ENCODE data around the gene TBC1D9. TPM values are rescaled to one million over a fixed set of nuclear protein-coding genes. Genes with fewer than 3 reads are reported as not detected.

The TBC1D9 gene
- total and polyA plus RNA-seq, 2 of the 13 experiments (the other 11 are each of a cell fraction or from before 2014, with no cell fraction given) = 11.9 to 12.2 TPM

DNA sequence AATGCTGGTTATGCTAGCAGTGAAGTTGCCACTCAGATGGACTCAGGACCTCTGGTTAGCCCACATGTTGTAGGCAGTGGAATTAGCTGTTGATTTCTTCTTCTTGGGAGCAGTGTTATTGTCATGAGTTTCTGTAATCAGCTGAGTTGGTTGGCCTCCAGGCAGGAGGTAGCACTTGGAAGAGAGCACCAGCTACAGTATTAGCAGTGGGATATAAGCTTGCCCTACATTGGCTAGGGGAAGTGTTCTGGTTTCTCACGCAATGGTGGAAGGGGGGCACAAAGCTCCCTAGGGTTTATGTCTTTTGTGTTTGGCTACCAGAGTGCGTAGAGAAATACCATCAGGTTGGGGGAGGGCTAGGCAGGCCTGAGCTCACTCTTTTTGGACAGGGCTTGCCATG, 153.5 kb downstream of the TBC1D9 start:
- in situ Hi-C loops (cut with HindIII; ENCODE audit: extremely low pct_ligation_motif_present, low pct_unique_long_range_greater_than_20kb) = loop anchor here (10.0 kb wide), 1 partner anchor 252 kb away; no protein-coding TSS in a partner anchor
- Histone ChIP-seq H3K36me3 (replicated peaks in 1 of 2; ENCODE audit: control insufficient read depth in 1 of 2, insufficient read depth in 2 of 2, low read length in 2 of 2) (no peaks in the 10 kb centered on the region), H2AFZ (ENCODE audit: low read length) (no peak overlapping the region), H3K4me3 (replicated peaks in 1 of 3; ENCODE audit: insufficient read depth in 1 of 3, low read depth in 2 of 3, low read length in 3 of 3) (no peak overlapping the region), H3K79me2 (ENCODE audit: insufficient read depth, low read length) (no peaks in the 10 kb centered on the region), H3K4me2 (ENCODE audit: low read depth, low read length) (no peak overlapping the region), H3K9ac (ENCODE audit: insufficient read depth, low read depth, low read length) (no peak overlapping the region), H3K27ac (ENCODE audit: extremely low read length, insufficient read depth, low read length) (no peak overlapping the region), H3K4me1 (ENCODE audit: insufficient read depth, low read length) (peaks cover 1% of the 10 kb centered on the region; the same call in 1 of the 2 replicates), H3K27me3 (ENCODE audit: control insufficient read depth in 1 of 2, insufficient read depth in 2 of 2, low read length in 2 of 2) (peaks cover 0 to 7% of the 10 kb centered on the region in 2 experiments; a peak in 3 of 5 replicates), H3K9me3 (ENCODE audit: low read length) (no peaks in the 10 kb centered on the region), H4K20me1 (ENCODE audit: insufficient read depth, low read length) (no peaks in the 10 kb centered on the region)
- FAIRE-seq (no peak), DNase-seq (ENCODE audit: low spot score) (no peak), ATAC-seq (no peak)
- no TSS peak for BruUV-seq (replicated peaks)
- POLR2A ChIA-PET = no interaction called here
- CTCF ChIA-PET (ENCODE audit: low intra/inter-chr PET ratio, low total read pairs) = no interaction called here
- 78% methylated on average over 2 of the region's 2 CpGs for WGBS (ENCODE audit: low lambda C conversion rate)
- intact Hi-C loops (cut with micrococcal nuclease; ENCODE audit: unreplicated experiment) = no loop called here
- no peak for TF ChIP-seq JUNB (CRISPR knock-in tag; IDR thresholded peaks at IDR 0.05; ENCODE audit: borderline replicate concordance)
- TF ChIP-seq SALL1 (CRISPR knock-in tag; IDR thresholded peaks at IDR 0.05) = no peak
- no peak for TF ChIP-seq SP2 (CRISPR knock-in tag; IDR thresholded peaks at IDR 0.05)
- no peak for TF ChIP-seq NBN (conservative IDR thresholded peaks at IDR 0.05)
- TF ChIP-seq ELF4 (CRISPR knock-in tag; IDR thresholded peaks at IDR 0.05; ENCODE audit: borderline replicate concordance) = no peak
- TF ChIP-seq, protein P1, sequence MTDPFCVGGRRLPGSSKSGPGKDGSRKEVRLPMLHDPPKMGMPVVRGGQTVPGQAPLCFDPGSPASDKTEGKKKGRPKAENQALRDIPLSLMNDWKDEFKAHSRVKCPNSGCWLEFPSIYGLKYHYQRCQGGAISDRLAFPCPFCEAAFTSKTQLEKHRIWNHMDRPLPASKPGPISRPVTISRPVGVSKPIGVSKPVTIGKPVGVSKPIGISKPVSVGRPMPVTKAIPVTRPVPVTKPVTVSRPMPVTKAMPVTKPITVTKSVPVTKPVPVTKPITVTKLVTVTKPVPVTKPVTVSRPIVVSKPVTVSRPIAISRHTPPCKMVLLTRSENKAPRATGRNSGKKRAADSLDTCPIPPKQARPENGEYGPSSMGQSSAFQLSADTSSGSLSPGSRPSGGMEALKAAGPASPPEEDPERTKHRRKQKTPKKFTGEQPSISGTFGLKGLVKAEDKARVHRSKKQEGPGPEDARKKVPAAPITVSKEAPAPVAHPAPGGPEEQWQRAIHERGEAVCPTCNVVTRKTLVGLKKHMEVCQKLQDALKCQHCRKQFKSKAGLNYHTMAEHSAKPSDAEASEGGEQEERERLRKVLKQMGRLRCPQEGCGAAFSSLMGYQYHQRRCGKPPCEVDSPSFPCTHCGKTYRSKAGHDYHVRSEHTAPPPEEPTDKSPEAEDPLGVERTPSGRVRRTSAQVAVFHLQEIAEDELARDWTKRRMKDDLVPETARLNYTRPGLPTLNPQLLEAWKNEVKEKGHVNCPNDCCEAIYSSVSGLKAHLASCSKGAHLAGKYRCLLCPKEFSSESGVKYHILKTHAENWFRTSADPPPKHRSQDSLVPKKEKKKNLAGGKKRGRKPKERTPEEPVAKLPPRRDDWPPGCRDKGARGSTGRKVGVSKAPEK (CRISPR knock-in tag; IDR thresholded peaks at IDR 0.05; ENCODE audit: borderline replicate concordance) = no peak
- no peak for TF ChIP-seq ZNF563 (CRISPR knock-in tag; IDR thresholded peaks at IDR 0.05)
- TF ChIP-seq KLF6 (CRISPR knock-in tag; IDR thresholded peaks at IDR 0.05) = no peak
- TF ChIP-seq ERF (CRISPR knock-in tag; IDR thresholded peaks at IDR 0.05) = no peak
- no peak for TF ChIP-seq GATAD2A (CRISPR knock-in tag; IDR thresholded peaks at IDR 0.05)
- no peak for TF ChIP-seq HDAC1 (CRISPR knock-in tag; IDR thresholded peaks at IDR 0.05)
- TF ChIP-seq SSRP1 (CRISPR knock-in tag; IDR thresholded peaks at IDR 0.05) = no peak
- no peak for TF ChIP-seq HIVEP1 (CRISPR knock-in tag; IDR thresholded peaks at IDR 0.05)
- TF ChIP-seq, protein P2, sequence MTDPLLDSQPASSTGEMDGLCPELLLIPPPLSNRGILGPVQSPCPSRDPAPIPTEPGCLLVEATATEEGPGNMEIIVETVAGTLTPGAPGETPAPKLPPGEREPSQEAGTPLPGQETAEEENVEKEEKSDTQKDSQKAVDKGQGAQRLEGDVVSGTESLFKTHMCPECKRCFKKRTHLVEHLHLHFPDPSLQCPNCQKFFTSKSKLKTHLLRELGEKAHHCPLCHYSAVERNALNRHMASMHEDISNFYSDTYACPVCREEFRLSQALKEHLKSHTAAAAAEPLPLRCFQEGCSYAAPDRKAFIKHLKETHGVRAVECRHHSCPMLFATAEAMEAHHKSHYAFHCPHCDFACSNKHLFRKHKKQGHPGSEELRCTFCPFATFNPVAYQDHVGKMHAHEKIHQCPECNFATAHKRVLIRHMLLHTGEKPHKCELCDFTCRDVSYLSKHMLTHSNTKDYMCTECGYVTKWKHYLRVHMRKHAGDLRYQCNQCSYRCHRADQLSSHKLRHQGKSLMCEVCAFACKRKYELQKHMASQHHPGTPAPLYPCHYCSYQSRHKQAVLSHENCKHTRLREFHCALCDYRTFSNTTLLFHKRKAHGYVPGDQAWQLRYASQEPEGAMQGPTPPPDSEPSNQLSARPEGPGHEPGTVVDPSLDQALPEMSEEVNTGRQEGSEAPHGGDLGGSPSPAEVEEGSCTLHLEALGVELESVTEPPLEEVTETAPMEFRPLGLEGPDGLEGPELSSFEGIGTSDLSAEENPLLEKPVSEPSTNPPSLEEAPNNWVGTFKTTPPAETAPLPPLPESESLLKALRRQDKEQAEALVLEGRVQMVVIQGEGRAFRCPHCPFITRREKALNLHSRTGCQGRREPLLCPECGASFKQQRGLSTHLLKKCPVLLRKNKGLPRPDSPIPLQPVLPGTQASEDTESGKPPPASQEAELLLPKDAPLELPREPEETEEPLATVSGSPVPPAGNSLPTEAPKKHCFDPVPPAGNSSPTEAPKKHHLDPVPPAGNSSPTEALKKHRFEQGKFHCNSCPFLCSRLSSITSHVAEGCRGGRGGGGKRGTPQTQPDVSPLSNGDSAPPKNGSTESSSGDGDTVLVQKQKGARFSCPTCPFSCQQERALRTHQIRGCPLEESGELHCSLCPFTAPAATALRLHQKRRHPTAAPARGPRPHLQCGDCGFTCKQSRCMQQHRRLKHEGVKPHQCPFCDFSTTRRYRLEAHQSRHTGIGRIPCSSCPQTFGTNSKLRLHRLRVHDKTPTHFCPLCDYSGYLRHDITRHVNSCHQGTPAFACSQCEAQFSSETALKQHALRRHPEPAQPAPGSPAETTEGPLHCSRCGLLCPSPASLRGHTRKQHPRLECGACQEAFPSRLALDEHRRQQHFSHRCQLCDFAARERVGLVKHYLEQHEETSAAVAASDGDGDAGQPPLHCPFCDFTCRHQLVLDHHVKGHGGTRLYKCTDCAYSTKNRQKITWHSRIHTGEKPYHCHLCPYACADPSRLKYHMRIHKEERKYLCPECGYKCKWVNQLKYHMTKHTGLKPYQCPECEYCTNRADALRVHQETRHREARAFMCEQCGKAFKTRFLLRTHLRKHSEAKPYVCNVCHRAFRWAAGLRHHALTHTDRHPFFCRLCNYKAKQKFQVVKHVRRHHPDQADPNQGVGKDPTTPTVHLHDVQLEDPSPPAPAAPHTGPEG (CRISPR knock-in tag; IDR thresholded peaks at IDR 0.05) = no peak
- TF ChIP-seq ZNF75D (CRISPR knock-in tag; IDR thresholded peaks at IDR 0.05; ENCODE audit: borderline replicate concordance) = no peak
- TF ChIP-seq, protein P3, sequence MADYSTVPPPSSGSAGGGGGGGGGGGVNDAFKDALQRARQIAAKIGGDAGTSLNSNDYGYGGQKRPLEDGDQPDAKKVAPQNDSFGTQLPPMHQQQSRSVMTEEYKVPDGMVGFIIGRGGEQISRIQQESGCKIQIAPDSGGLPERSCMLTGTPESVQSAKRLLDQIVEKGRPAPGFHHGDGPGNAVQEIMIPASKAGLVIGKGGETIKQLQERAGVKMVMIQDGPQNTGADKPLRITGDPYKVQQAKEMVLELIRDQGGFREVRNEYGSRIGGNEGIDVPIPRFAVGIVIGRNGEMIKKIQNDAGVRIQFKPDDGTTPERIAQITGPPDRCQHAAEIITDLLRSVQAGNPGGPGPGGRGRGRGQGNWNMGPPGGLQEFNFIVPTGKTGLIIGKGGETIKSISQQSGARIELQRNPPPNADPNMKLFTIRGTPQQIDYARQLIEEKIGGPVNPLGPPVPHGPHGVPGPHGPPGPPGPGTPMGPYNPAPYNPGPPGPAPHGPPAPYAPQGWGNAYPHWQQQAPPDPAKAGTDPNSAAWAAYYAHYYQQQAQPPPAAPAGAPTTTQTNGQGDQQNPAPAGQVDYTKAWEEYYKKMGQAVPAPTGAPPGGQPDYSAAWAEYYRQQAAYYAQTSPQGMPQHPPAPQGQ (CRISPR knock-in tag; IDR thresholded peaks at IDR 0.05; ENCODE audit: borderline replicate concordance) = no peak
- TF ChIP-seq ZBTB8A (CRISPR knock-in tag; IDR thresholded peaks at IDR 0.05; ENCODE audit: borderline replicate concordance, low read depth) = no peak

All from HepG2 (cell line).